ENCODE results near the gene GJC1. TPM values are rescaled to one million over a fixed set of nuclear protein-coding genes. Genes with fewer than 3 reads are reported as not detected.

GJC1 gene
- total RNA-seq, 1 donor from 2014 or later: 0.53 TPM

Other genes starting within 250 kb of the GJC1 start
- gene MEIOC, start 173.8 kb downstream of the GJC1 start, total RNA-seq: not detected
- gene CCDC43, start 140.5 kb downstream of the GJC1 start, total RNA-seq: 5.6 TPM
- 1.7 TPM for gene DBF4B, start 121.6 kb downstream of the GJC1 start, total RNA-seq
- gene ADAM11, start 71.3 kb downstream of the GJC1 start, total RNA-seq: 0.13 TPM
- gene HIGD1B, start 17.6 kb upstream of the GJC1 start, total RNA-seq: not detected
- 33.8 TPM for gene EFTUD2, start 69.2 kb upstream of the GJC1 start, total RNA-seq
- gene GFAP, start 85.2 kb upstream of the GJC1 start, total RNA-seq: 0.23 TPM
- 0.25 TPM for gene KIF18B, start 117.5 kb upstream of the GJC1 start, total RNA-seq
- 0.13 TPM for gene C1QL1, start 138.0 kb upstream of the GJC1 start, total RNA-seq
- 19.3 TPM for gene DCAKD, start 221.3 kb upstream of the GJC1 start, total RNA-seq
- 77.0 TPM for gene NMT1, start 231.0 kb upstream of the GJC1 start, total RNA-seq